Gastrocnemius medialis (tissue), 4 donors: ENCODE results near the gene NIPA2.

ENCODE experiments used
- POLR2A ChIP-seq, 2 donors: fragments of 450-650 bp; IDR thresholded peaks; one replicate each; pipeline ENCODE4 v1.6.1; 2017; ENCODE audit warnings: antibody characterized with exemption in 2 of 2, mild to moderate bottlenecking in 2 of 2, moderate library complexity in 2 of 2
- TF ChIP-seq, protein P1 (sequence below), 5 experiments: fragments of 450-650 bp in 3 of 5; fragments of 200-600 bp in 2 of 5; sonication (generic) in 2 of 5; IDR thresholded peaks in 4 of 5; conservative IDR thresholded peaks in 1 of 5; 1 replicate in 4 of 5; 2 replicates in 1 of 5; pipeline ENCODE4 v1.5.1; 2016 to 2019; ENCODE audit warnings: antibody characterized with exemption in 5 of 5, mild to moderate bottlenecking in 3 of 5, moderate library complexity in 3 of 5

DNA sequence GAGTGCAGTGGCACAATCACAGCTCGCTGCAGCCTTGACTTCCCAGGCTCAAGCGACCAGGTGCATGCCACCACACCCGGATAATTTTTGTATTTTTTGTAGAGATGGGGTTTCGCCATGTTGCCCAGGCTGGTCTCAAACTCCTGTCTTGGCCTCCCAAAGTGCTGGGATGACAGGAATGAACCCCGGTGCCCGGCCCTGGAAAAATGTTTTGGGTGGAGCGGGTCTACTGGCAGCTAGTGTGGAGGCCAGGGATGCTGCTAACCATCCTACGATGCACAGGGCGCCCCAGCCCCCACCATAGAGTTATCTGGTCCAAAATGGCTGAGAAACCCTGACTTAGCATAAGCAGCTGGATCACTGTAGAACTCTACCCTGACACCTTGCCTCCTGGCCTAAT, 35.4 kb downstream of the NIPA2 start:
- TF ChIP-seq, protein P1, sequence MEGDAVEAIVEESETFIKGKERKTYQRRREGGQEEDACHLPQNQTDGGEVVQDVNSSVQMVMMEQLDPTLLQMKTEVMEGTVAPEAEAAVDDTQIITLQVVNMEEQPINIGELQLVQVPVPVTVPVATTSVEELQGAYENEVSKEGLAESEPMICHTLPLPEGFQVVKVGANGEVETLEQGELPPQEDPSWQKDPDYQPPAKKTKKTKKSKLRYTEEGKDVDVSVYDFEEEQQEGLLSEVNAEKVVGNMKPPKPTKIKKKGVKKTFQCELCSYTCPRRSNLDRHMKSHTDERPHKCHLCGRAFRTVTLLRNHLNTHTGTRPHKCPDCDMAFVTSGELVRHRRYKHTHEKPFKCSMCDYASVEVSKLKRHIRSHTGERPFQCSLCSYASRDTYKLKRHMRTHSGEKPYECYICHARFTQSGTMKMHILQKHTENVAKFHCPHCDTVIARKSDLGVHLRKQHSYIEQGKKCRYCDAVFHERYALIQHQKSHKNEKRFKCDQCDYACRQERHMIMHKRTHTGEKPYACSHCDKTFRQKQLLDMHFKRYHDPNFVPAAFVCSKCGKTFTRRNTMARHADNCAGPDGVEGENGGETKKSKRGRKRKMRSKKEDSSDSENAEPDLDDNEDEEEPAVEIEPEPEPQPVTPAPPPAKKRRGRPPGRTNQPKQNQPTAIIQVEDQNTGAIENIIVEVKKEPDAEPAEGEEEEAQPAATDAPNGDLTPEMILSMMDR (IDR thresholded peaks at IDR 0.05 in 4 of 5, conservative IDR thresholded peaks at IDR 0.05 in 1 of 5) = no peak
- no peak for TF ChIP-seq POLR2A (IDR thresholded peaks at IDR 0.05)
